Measurements from ENCODE around the gene RPS16. TPM values are rescaled to one million over a fixed set of nuclear protein-coding genes. Genes with fewer than 3 reads are reported as not detected.

Gene RPS16
- total and polyA plus RNA-seq, 2 experiments from 2014 or later: 63.8 to 409 TPM

DNA sequence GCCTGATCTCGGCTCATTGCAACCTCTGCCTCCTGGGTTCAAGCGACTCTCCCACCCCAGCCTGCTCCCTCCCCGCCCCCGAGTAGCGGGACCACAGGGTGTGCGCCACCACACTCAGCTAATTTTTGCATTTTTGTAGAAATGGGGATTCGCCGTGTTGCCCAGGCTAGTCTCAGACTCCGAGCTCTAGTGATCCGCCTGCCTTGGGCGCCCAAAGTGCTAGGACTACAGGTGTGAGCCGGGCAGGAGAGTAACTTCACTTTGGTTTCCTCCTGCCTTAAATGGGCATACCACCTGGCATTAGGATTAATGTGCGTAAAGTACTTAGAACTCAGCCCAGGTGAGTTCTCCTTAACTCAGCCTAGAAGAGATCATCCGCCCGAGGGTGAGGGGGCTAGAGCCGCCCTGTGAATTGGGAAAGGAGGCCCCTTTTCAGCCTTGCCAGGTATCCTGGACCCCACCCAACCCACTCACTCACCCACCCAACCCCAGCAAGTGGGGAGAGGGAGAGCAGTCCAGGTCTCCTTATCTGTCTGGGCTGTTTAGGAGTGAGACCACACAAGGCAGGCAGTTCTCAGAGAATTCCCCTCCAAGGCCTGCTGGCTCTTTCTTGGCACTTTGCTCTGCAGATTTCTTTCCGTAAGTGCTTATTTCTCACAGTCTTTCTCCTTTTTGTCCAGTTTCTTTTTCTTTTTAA is 30.3 kb downstream of the RPS16 start:
- TF ChIP-seq, protein P1, sequence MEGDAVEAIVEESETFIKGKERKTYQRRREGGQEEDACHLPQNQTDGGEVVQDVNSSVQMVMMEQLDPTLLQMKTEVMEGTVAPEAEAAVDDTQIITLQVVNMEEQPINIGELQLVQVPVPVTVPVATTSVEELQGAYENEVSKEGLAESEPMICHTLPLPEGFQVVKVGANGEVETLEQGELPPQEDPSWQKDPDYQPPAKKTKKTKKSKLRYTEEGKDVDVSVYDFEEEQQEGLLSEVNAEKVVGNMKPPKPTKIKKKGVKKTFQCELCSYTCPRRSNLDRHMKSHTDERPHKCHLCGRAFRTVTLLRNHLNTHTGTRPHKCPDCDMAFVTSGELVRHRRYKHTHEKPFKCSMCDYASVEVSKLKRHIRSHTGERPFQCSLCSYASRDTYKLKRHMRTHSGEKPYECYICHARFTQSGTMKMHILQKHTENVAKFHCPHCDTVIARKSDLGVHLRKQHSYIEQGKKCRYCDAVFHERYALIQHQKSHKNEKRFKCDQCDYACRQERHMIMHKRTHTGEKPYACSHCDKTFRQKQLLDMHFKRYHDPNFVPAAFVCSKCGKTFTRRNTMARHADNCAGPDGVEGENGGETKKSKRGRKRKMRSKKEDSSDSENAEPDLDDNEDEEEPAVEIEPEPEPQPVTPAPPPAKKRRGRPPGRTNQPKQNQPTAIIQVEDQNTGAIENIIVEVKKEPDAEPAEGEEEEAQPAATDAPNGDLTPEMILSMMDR (IDR thresholded peaks at IDR 0.05; ENCODE audit: poor library complexity): no peak
- no peak for TF ChIP-seq EZH2phosphoT487 (IDR thresholded peaks at IDR 0.05; ENCODE audit: low read depth, severe bottlenecking, unreplicated experiment)
- TF ChIP-seq EZH2 (IDR thresholded peaks at IDR 0.05; ENCODE audit: borderline replicate concordance): no peak
- Histone ChIP-seq H4K20me1 (ENCODE audit: insufficient read depth, poor library complexity, severe bottlenecking) (peaks cover 17% of the 10 kb centered on the region), H3K9me3 (ENCODE audit: low read depth) (no peaks in the 10 kb centered on the region), H3K79me2 (peaks cover 39% of the 10 kb centered on the region), H3K4me3 (no peak overlapping the region), H2AFZ (no peak overlapping the region), H3K4me2 (peak overlapping the region; percentile 85), H3K27me3 (no peaks in the 10 kb centered on the region), H3K9me2 (replicated peaks; ENCODE audit: insufficient read depth) (no peaks in the 10 kb centered on the region), H3K36me3 (replicated peaks; ENCODE audit: insufficient read depth, low read depth) (no peaks in the 10 kb centered on the region), H3K4me1 (ENCODE audit: insufficient read depth) (peaks cover 43% of the 10 kb centered on the region), H3K27ac (peak overlapping the region; percentile 100)
- DNase-seq (ENCODE audit: low spot score): no peak
- WGBS (ENCODE audit: low lambda C conversion rate, missing lambda C conversion rate): 92% methylated on average over 17 of the region's 17 CpGs

DNA sequence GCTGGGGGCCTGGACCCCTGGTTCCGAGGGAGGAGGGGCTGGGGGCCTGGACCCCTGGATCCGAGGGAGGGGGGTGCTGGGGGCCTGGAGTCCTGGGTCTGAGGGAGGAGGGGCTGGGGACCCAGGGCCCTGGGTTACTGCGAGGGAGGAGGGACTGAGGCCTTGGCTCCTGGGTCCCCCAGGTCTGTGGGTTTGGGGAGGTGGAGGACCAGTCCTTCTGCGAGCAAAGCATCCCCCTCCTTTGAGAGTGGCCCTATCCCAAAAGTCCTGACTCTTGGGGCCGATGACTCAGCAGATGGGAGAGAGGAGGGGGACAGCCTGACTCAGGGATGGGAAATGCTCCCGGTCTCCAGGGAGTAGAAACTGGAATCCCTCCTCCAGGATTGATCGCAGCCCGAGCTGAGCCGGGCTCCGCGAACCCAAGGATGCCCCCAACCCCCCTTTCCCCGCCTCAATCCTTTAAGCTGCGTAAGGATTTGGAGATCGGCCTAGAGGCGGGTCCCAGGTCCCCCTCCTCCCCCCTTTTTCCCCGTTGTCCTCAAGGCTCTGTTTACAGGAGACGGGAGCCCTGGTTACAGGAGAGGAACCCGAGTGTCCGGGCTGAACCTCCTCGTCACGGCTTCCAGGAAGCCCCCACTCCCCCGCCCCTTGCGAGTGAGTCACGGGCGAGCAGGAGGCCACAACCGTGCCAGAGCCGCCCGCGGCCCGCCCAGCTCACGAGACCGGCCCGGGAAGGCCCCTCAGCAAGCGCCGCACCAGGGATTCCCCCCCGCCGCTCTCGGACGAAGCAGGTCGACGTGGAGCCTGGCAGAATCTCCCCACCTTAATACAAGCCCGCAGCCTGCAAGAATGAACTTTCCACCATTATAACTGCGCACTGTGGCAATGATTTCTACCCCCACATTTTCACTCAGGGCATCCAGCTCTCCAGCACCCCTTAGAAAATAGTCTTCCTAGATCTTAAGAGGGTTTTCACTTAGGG is 32.1 kb downstream of the RPS16 start:
- Histone ChIP-seq H3K9me3 (ENCODE audit: low read depth) (no peaks in the 10 kb centered on the region), H3K36me3 (replicated peaks; ENCODE audit: insufficient read depth, low read depth) (no peaks in the 10 kb centered on the region), H2AFZ (no peak overlapping the region), H3K27me3 (no peaks in the 10 kb centered on the region), H3K4me3 (peak overlapping the region; percentile 14), H3K4me2 (peak overlapping the region; percentile 87), H3K27ac (peak overlapping the region; percentile 100), H3K4me1 (ENCODE audit: insufficient read depth) (peaks cover 48% of the 10 kb centered on the region), H3K9me2 (replicated peaks; ENCODE audit: insufficient read depth) (no peaks in the 10 kb centered on the region), H3K79me2 (peaks cover 35% of the 10 kb centered on the region), H4K20me1 (ENCODE audit: insufficient read depth, poor library complexity, severe bottlenecking) (peaks cover 16% of the 10 kb centered on the region)
- TF ChIP-seq EZH2 (IDR thresholded peaks at IDR 0.05; ENCODE audit: borderline replicate concordance) (no peak), EZH2phosphoT487 (IDR thresholded peaks at IDR 0.05; ENCODE audit: low read depth, severe bottlenecking, unreplicated experiment) (no peak)
- peak; percentile 99 for DNase-seq (ENCODE audit: low spot score)
- WGBS (ENCODE audit: low lambda C conversion rate, missing lambda C conversion rate): 5% methylated on average over 22 of the region's 43 CpGs

DNA sequence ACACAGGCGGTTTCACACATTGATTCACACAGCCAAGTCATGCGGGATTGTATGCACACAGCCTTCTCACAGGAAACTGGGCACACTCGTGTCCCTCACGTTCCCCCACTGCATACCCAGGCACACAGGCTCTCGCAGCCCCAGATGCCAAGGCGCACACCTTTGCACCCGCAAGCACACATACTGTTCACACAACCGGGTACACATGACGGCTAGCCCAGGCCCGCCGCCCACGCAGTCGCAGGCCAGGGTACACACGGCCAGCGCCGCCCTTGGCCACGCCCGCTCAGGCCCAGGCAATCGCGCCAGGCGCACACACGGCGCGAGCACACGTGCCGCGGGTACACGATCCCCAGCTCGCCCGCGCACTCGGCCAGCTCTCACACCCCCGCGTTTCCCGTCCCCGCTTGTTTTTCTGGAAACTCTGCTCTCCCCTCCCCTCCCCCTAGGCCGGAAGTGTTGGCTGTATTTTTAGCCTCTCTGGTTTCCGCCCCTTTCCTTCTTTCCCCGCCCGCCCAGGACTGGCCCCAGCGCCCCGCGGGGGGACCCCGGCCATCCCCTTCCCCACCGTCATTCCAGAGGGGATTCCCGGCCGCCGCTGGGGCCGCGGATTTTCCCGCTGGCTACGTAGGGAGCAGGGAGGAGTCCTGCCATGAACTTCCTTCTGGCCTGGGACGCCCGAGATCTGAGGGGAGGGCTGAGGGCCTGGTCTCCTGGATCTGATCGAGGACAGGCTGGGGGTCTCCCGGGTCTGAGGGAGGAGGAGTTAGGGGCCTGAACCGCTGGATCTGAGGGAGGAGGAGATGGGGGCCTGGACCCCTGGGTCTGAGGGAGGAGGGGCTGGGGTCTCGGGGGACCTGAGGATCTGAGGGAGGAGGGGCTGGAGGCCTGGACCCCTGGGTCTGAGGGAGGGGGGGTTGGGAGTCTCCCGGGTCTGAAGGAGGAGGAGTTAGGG is 33.1 kb downstream of the RPS16 start:
- Histone ChIP-seq H4K20me1 (ENCODE audit: insufficient read depth, poor library complexity, severe bottlenecking) (peaks cover 9% of the 10 kb centered on the region), H3K27ac (peak overlapping the region; percentile 100), H3K36me3 (replicated peaks; ENCODE audit: insufficient read depth, low read depth) (no peaks in the 10 kb centered on the region), H3K79me2 (peaks cover 25% of the 10 kb centered on the region), H3K9me2 (replicated peaks; ENCODE audit: insufficient read depth) (no peaks in the 10 kb centered on the region), H3K4me2 (peak overlapping the region; percentile 87), H3K4me3 (peak overlapping the region; percentile 14), H2AFZ (no peak overlapping the region), H3K9me3 (ENCODE audit: low read depth) (no peaks in the 10 kb centered on the region), H3K4me1 (ENCODE audit: insufficient read depth) (peaks cover 55% of the 10 kb centered on the region), H3K27me3 (no peaks in the 10 kb centered on the region)
- TF ChIP-seq, protein P1 (IDR thresholded peaks at IDR 0.05; ENCODE audit: poor library complexity): no peak
- TF ChIP-seq EZH2 (IDR thresholded peaks at IDR 0.05; ENCODE audit: borderline replicate concordance) (no peak), EZH2phosphoT487 (IDR thresholded peaks at IDR 0.05; ENCODE audit: low read depth, severe bottlenecking, unreplicated experiment) (no peak)
- WGBS (ENCODE audit: low lambda C conversion rate, missing lambda C conversion rate): 5% methylated on average over 51 of the region's 59 CpGs
- DNase-seq (ENCODE audit: low spot score): peak; percentile 97

Data from hepatocyte (in vitro differentiated cells).